GM23338 (cell line): ENCODE results near the gene ENTPD6. TPM values are rescaled to one million over a fixed set of nuclear protein-coding genes. Genes with fewer than 3 reads are reported as not detected.
A peak's percentile ranks its signal among the peaks of the same experiment; 100 is the strongest.

Experiments used
- ATAC-seq: fragments of 200-7000 bp; cut with Tn5 transposase; 3 replicates; pipeline ENCODE4 v1.9.1; 2020
- DNase-seq: peaks from one replicate; pipeline ENCODE4 v3.0.0-alpha.2; 2015; ENCODE audit warnings: low spot score
- H2AFZ ChIP-seq: fragments of 200-600 bp; sonication (generic); 2 replicates; pipeline ENCODE4 v1.8.0; 2016; ENCODE audit warnings: antibody characterized with exemption, mild to moderate bottlenecking, moderate library complexity
- H3F3A ChIP-seq: fragments of 200-600 bp; sonication (generic); replicated peaks from 2 replicates; pipeline ENCODE4 v1.8.0; 2017; ENCODE audit warnings: antibody characterized with exemption, mixed run types, low read depth
- H3K27ac ChIP-seq: fragments of 200-600 bp; sonication (generic); 2 replicates; pipeline ENCODE4 v1.6.1; 2016; ENCODE audit warnings: low read depth
- H3K27me3 ChIP-seq: fragments of 200-600 bp; sonication (generic); 2 replicates; pipeline ENCODE4 v1.8.0; 2016; ENCODE audit warnings: mild to moderate bottlenecking, mixed run types, moderate library complexity; ENCODE audit not compliant: insufficient read depth
- H3K36me3 ChIP-seq: fragments of 200-600 bp; sonication (generic); 2 replicates; pipeline ENCODE4 v1.8.0; 2016; ENCODE audit warnings: mild to moderate bottlenecking; ENCODE audit not compliant: insufficient read depth
- H3K4me1 ChIP-seq: fragments of 200-600 bp; sonication (generic); 2 replicates; pipeline ENCODE4 v1.8.0; 2016; ENCODE audit warnings: mild to moderate bottlenecking, moderate library complexity; ENCODE audit not compliant: insufficient read depth
- H3K4me2 ChIP-seq: fragments of 200-600 bp; sonication (generic); 2 replicates; pipeline ENCODE4 v1.7.1; 2017; ENCODE audit warnings: mixed run types
- H3K4me3 ChIP-seq: fragments of 200-600 bp; sonication (generic); 2 replicates; pipeline ENCODE4 v1.6.1; 2016; ENCODE audit warnings: mixed run types
- H3K79me2 ChIP-seq: fragments of 200-600 bp; sonication (generic); replicated peaks from 2 replicates; pipeline ENCODE4 v1.8.0; 2017; ENCODE audit warnings: mild to moderate bottlenecking; ENCODE audit not compliant: insufficient read depth
- H3K9me2 ChIP-seq: fragments of 200-600 bp; sonication (generic); 2 replicates; pipeline ENCODE4 v1.8.0; 2017; ENCODE audit not compliant: insufficient read depth
- H4K20me1 ChIP-seq: fragments of 200-600 bp; sonication (generic); replicated peaks from 2 replicates; pipeline ENCODE4 v1.8.0; 2017; ENCODE audit warnings: mild to moderate bottlenecking; ENCODE audit not compliant: insufficient read depth
- H3K27ac Mint-ChIP-seq: 2 replicates; pipeline ENCODE4 v1.8.0; 2020; ENCODE audit warnings: inconsistent platforms, mild to moderate bottlenecking, moderate library complexity, mixed read lengths
- H3K27me3 Mint-ChIP-seq: 3 replicates; pipeline ENCODE4 v1.8.0; 2022; ENCODE audit warnings: low read depth, mild to moderate bottlenecking, moderate library complexity, mixed read lengths, inconsistent platforms; ENCODE audit not compliant: insufficient read depth, poor library complexity
- H3K36me3 Mint-ChIP-seq: 3 replicates; pipeline ENCODE4 v1.8.0; 2021; ENCODE audit warnings: low read depth, mild to moderate bottlenecking, inconsistent platforms, moderate library complexity, mixed read lengths
- H3K4me1 Mint-ChIP-seq: 3 replicates; pipeline ENCODE4 v1.8.0; 2020; ENCODE audit warnings: mild to moderate bottlenecking, inconsistent platforms, mixed read lengths
- H3K4me3 Mint-ChIP-seq: 3 replicates; pipeline ENCODE4 v1.8.0; 2021; ENCODE audit warnings: moderate library complexity, mild to moderate bottlenecking, inconsistent platforms, mixed read lengths
- H3K9me3 Mint-ChIP-seq: 3 replicates; pipeline ENCODE4 v1.8.0; 2020; ENCODE audit warnings: moderate library complexity, mild to moderate bottlenecking, inconsistent platforms, mixed read lengths
- CREB1 ChIP-seq: fragments of 250-450 bp; sonication (Bioruptor Pico); IDR thresholded peaks from 2 replicates; pipeline ENCODE4 v1.5.0; 2020; ENCODE audit warnings: low read depth, mild to moderate bottlenecking, moderate library complexity
- JUNB ChIP-seq: IDR thresholded peaks from one replicate; pipeline ENCODE4 v1.6.1; 2016; ENCODE audit warnings: antibody characterized with exemption; ENCODE audit not compliant: unreplicated experiment
- POLR2AphosphoS5 ChIP-seq: IDR thresholded peaks from 2 replicates; pipeline ENCODE4 v1.6.1; 2016; ENCODE audit warnings: antibody characterized with exemption, low read depth
- ZNF114 ChIP-seq: fragments of 250-450 bp; sonication (Bioruptor Pico); IDR thresholded peaks from 2 replicates; pipeline ENCODE4 v1.5.0; 2020; ENCODE audit warnings: mild to moderate bottlenecking, moderate library complexity
- ZNF331 ChIP-seq: fragments of 250-450 bp; sonication (Bioruptor Pico); IDR thresholded peaks from 2 replicates; pipeline ENCODE4 v1.5.0; 2020; ENCODE audit warnings: low read depth, mild to moderate bottlenecking, moderate library complexity
- polyA plus RNA-seq: library from polyadenylated mRNA; unstranded; fragments of >200 nt; fragmentation: Nextera tagmentation; extraction: Ambion mirVana; gene quantifications from 2 replicates; pipeline ENCODE4 v1.2.1, GENCODE V29; 2016
- total RNA-seq: library from RNA; depleted of rRNA; stranded (reverse); fragments of >200 nt; shearing (Covaris generic); gene quantifications from 2 replicates; pipeline ENCODE4 v1.2.3, GENCODE V29; 2014
- TF ChIP-seq, protein P1 (sequence below): fragments of 250-450 bp; sonication (Bioruptor Pico); IDR thresholded peaks from 2 replicates; pipeline ENCODE4 v1.5.0; 2020; ENCODE audit warnings: mild to moderate bottlenecking, moderate library complexity
- TF ChIP-seq, protein P2 (sequence below): IDR thresholded peaks from 2 replicates; pipeline ENCODE4 v1.6.1; 2016; ENCODE audit warnings: antibody characterized with exemption

Gene ENTPD6
- total and polyA plus RNA-seq, 2 experiments from 2014 or later = 19.3 to 45.9 TPM

GRCh38 chr20:25254986-25255680 lies 59.6 kb downstream of the ENTPD6 start (continued):
- TF ChIP-seq, protein P1, sequence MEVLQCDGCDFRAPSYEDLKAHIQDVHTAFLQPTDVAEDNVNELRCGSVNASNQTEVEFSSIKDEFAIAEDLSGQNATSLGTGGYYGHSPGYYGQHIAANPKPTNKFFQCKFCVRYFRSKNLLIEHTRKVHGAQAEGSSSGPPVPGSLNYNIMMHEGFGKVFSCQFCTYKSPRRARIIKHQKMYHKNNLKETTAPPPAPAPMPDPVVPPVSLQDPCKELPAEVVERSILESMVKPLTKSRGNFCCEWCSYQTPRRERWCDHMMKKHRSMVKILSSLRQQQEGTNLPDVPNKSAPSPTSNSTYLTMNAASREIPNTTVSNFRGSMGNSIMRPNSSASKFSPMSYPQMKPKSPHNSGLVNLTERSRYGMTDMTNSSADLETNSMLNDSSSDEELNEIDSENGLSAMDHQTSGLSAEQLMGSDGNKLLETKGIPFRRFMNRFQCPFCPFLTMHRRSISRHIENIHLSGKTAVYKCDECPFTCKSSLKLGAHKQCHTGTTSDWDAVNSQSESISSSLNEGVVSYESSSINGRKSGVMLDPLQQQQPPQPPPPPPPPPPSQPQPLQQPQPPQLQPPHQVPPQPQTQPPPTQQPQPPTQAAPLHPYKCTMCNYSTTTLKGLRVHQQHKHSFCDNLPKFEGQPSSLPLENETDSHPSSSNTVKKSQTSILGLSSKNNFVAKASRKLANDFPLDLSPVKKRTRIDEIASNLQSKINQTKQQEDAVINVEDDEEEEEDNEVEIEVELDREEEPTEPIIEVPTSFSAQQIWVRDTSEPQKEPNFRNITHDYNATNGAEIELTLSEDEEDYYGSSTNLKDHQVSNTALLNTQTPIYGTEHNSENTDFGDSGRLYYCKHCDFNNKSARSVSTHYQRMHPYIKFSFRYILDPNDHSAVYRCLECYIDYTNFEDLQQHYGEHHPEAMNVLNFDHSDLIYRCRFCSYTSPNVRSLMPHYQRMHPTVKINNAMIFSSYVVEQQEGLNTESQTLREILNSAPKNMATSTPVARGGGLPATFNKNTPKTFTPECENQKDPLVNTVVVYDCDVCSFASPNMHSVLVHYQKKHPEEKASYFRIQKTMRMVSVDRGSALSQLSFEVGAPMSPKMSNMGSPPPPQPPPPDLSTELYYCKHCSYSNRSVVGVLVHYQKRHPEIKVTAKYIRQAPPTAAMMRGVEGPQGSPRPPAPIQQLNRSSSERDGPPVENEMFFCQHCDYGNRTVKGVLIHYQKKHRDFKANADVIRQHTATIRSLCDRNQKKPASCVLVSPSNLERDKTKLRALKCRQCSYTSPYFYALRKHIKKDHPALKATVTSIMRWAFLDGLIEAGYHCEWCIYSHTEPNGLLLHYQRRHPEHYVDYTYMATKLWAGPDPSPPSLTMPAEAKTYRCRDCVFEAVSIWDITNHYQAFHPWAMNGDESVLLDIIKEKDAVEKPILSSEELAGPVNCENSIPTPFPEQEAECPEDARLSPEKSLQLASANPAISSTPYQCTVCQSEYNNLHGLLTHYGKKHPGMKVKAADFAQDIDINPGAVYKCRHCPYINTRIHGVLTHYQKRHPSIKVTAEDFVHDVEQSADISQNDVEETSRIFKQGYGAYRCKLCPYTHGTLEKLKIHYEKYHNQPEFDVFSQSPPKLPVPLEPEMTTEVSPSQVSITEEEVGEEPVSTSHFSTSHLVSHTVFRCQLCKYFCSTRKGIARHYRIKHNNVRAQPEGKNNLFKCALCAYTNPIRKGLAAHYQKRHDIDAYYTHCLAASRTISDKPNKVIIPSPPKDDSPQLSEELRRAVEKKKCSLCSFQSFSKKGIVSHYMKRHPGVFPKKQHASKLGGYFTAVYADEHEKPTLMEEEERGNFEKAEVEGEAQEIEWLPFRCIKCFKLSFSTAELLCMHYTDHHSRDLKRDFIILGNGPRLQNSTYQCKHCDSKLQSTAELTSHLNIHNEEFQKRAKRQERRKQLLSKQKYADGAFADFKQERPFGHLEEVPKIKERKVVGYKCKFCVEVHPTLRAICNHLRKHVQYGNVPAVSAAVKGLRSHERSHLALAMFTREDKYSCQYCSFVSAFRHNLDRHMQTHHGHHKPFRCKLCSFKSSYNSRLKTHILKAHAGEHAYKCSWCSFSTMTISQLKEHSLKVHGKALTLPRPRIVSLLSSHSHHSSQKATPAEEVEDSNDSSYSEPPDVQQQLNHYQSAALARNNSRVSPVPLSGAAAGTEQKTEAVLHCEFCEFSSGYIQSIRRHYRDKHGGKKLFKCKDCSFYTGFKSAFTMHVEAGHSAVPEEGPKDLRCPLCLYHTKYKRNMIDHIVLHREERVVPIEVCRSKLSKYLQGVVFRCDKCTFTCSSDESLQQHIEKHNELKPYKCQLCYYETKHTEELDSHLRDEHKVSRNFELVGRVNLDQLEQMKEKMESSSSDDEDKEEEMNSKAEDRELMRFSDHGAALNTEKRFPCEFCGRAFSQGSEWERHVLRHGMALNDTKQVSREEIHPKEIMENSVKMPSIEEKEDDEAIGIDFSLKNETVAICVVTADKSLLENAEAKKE (CRISPR knock-in tag) = no peak
- no peak for TF ChIP-seq ZNF331 (CRISPR knock-in tag)

DNA sequence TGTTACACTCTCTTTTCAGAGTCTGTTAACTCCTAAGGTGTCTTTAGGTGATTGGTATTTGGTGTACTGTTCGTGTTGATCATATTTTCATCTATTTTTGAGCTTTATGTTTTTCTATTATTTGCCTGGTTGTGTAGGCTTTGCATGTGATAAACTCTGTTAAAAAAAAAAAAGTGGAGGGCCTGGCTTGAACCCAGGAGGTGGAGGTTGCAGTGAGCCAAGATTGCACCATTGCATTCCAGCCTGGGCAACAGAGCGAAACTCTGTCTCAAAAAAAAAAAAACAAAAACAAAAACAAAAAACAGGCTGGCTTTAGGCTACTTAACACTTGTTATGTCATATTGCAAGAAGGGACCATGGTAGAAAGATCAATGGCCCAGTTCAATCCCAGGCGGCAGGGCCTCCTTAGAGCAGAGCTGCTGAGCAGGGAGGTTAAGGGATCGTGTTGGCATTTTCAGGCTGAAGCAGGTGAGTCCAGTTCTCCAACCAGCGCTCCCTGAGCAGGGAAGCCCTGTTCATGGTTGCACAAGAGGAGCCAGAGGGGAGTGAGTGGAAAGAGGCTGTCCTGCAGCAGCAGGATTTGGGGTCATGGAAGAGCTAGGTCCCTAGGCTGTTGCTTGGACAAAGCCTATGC lies 60.8 kb downstream of the ENTPD6 start:
- H2AFZ ChIP-seq = no peak overlapping the region
- no peak overlapping the region for H3K4me3 Mint-ChIP-seq
- H4K20me1 ChIP-seq = peaks cover 22% of the 10 kb centered on the region
- no peaks in the 10 kb centered on the region for H3F3A ChIP-seq
- H3K9me2 ChIP-seq = no peaks in the 10 kb centered on the region
- no peak overlapping the region for H3K27ac ChIP-seq
- H3K27me3 Mint-ChIP-seq = peaks cover 3% of the 10 kb centered on the region
- H3K36me3 ChIP-seq = peaks cover 5% of the 10 kb centered on the region; the same call in 1 of the 2 replicates
- DNase-seq (no peak), ATAC-seq (no peak)
- H3K4me2 ChIP-seq = no peak overlapping the region
- H3K27me3 ChIP-seq = no peaks in the 10 kb centered on the region
- H3K4me1 ChIP-seq = no peaks in the 10 kb centered on the region
- peaks cover 9% of the 10 kb centered on the region for H3K4me1 Mint-ChIP-seq
- H3K27ac Mint-ChIP-seq = peak overlapping the region; percentile 80; the same call in 1 of the 2 replicates
- peaks cover 29% of the 10 kb centered on the region for H3K36me3 Mint-ChIP-seq
- no peak overlapping the region for H3K4me3 ChIP-seq
- H3K9me3 Mint-ChIP-seq = peaks cover 12% of the 10 kb centered on the region
- peaks cover 58% of the 10 kb centered on the region for H3K79me2 ChIP-seq
- TF ChIP-seq JUNB = no peak
- TF ChIP-seq POLR2AphosphoS5 = no peak
- TF ChIP-seq, protein P1 (CRISPR knock-in tag) = no peak
- no peak for TF ChIP-seq ZNF114 (CRISPR knock-in tag)
- TF ChIP-seq, protein P2, sequence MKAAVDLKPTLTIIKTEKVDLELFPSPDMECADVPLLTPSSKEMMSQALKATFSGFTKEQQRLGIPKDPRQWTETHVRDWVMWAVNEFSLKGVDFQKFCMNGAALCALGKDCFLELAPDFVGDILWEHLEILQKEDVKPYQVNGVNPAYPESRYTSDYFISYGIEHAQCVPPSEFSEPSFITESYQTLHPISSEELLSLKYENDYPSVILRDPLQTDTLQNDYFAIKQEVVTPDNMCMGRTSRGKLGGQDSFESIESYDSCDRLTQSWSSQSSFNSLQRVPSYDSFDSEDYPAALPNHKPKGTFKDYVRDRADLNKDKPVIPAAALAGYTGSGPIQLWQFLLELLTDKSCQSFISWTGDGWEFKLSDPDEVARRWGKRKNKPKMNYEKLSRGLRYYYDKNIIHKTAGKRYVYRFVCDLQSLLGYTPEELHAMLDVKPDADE = no peak
- TF ChIP-seq CREB1 (CRISPR knock-in tag) = no peak
